ENCODE data around the gene MDM2.

- no peak for TF ChIP-seq CTCF (IDR thresholded peaks at IDR 0.05)
- TF ChIP-seq POLR2A (IDR thresholded peaks at IDR 0.05), result no peak
Observed at GRCh38 chr12:68893201-68893600, 85.2 kb downstream of the MDM2 start.
